AG04449 (cell line): Measurements from ENCODE around the gene PTMA.

Source experiments
- CTCF ChIA-PET: fragments of 350-600 bp; formaldehyde crosslinking; extraction: SDS; loops from one replicate; lab custom pipeline; 2021; ENCODE audit warnings: antibody characterized with exemption; lab: Yijun Ruan, JAX
- POLR2A ChIA-PET: fragments of 400-600, 350-600 bp; formaldehyde crosslinking; extraction: SDS; loops from one replicate; lab custom pipeline; 2020; ENCODE audit warnings: antibody characterized with exemption, inconsistent platforms; lab: Yijun Ruan, JAX
- DNase-seq: peaks from one replicate; pipeline ENCODE4 v3.0.0-alpha.2; 2010; ENCODE audit warnings: low read depth, low spot score
- H3K4me3 ChIP-seq: 2 replicates; pipeline ENCODE4 v1.5.1; 2011; ENCODE audit warnings: low read depth, mild to moderate bottlenecking, control low read depth, low read length
- TF ChIP-seq, protein P1 (sequence below): IDR thresholded peaks from one replicate; pipeline ENCODE4 v1.5.1; 2011; ENCODE audit warnings: mild to moderate bottlenecking, moderate library complexity, low read length, control low read depth, inconsistent platforms; ENCODE audit not compliant: insufficient read depth; ENCODE audit errors: missing control alignments

The PTMA gene

DNA sequence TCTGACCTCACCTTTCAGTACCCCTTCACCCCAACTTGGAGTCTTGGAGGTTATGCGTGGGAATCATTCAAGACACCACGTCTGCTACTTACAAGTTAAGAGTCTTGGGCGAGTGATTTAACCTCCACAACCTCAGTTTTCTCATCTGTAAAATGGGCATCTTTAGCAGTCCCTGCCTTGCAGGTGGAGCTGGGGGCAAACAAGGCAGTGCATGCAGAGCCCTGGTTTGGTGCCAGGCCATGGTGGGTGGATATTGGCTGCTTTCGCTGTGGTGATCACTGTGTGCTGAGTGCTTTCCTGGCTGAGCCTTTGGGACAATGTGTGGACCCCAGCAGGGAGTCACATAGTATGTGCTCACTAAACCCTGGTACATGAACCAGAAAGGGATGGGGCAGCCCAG, 20.4 kb upstream of the PTMA start:
- no peak for DNase-seq
- CTCF ChIA-PET, result interaction anchor here (1.0 to 29.6 kb wide), 7 partner anchors 8 to 55 kb away, joined by 3 to 743 read pairs (median 17); no protein-coding TSS in a partner anchor
- TF ChIP-seq, protein P1, sequence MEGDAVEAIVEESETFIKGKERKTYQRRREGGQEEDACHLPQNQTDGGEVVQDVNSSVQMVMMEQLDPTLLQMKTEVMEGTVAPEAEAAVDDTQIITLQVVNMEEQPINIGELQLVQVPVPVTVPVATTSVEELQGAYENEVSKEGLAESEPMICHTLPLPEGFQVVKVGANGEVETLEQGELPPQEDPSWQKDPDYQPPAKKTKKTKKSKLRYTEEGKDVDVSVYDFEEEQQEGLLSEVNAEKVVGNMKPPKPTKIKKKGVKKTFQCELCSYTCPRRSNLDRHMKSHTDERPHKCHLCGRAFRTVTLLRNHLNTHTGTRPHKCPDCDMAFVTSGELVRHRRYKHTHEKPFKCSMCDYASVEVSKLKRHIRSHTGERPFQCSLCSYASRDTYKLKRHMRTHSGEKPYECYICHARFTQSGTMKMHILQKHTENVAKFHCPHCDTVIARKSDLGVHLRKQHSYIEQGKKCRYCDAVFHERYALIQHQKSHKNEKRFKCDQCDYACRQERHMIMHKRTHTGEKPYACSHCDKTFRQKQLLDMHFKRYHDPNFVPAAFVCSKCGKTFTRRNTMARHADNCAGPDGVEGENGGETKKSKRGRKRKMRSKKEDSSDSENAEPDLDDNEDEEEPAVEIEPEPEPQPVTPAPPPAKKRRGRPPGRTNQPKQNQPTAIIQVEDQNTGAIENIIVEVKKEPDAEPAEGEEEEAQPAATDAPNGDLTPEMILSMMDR, result no peak
- no peak overlapping the region for H3K4me3 ChIP-seq
- POLR2A ChIA-PET, result no interaction called here

DNA sequence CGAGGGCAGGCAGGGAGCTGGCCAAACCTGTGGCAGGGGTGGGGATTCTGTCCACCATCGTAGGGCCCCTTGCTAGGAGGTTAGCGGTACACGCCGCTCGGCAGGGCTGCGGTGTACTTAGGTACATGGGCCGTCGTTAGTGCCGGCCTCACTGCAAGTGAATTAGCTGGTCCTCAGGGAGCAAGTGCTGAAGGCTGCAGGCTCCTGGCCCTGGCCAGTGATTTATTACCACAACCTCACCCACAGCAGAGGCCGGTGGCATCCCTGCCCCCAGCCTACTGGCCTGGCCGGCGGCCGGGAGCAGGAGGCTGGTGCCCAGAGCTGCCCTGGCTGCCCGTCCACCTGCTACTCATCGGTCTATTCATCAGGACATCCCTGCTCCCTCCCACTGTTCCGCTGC, 19.6 kb upstream of the PTMA start:
- TF ChIP-seq, protein P1, result no peak
- DNase-seq, result no peak
- H3K4me3 ChIP-seq, result no peak overlapping the region
- CTCF ChIA-PET, result interaction anchor here (1.3 to 29.6 kb wide), 5 partner anchors 8 to 26 kb away, joined by 3 to 743 read pairs (median 119); no protein-coding TSS in a partner anchor
- POLR2A ChIA-PET, result interaction anchor here (0.6 kb wide), 1 partner anchor 20 kb away, joined by 3 read pairs; the partner anchor contains the start of gene PTMA

DNA sequence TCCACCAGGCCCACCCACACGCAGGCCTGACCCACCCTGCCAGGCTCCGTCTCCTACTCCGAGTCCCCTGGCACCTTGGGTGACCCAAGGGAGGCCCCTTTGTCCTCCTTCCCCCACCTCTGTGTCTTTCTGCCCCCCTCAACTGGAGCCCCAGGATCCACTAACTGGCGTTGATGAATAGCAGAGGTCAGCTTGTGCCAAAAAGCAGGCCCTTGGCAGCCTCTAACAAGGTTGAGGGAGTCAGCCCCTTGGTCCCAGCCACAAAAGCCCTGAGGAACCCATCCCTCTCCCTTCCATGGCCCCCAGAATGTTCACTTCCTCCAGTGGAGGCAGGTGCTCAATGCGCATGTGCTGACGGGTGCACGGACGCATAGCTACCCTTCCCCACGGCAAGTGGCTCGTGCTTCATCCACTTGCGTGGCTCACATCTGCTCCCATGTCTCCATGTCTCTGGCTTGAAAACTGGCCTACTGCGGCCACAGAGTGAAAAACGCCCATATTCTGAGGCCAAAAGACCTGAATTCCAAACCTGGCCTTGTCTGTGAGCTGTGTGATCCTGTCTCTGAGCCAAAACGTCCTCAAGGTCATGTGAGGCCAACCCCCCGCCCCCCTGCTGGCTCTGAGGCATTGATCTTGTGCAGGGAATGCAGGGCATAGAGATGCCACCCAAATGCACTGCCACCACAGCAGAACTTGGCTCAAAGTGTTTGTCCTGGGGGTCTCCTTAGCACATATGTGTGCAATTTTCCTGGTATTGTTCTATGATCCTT, 19.0 kb upstream of the PTMA start:
- no peak for DNase-seq
- TF ChIP-seq, protein P1, result no peak
- CTCF ChIA-PET, result interaction anchor here (1.3 to 29.6 kb wide), 5 partner anchors 8 to 26 kb away, joined by 3 to 743 read pairs (median 119); no protein-coding TSS in a partner anchor
- POLR2A ChIA-PET, result interaction anchor here (0.6 kb wide), 1 partner anchor 19 kb away, joined by 3 read pairs; the partner anchor contains the start of gene PTMA
- no peak overlapping the region for H3K4me3 ChIP-seq

DNA sequence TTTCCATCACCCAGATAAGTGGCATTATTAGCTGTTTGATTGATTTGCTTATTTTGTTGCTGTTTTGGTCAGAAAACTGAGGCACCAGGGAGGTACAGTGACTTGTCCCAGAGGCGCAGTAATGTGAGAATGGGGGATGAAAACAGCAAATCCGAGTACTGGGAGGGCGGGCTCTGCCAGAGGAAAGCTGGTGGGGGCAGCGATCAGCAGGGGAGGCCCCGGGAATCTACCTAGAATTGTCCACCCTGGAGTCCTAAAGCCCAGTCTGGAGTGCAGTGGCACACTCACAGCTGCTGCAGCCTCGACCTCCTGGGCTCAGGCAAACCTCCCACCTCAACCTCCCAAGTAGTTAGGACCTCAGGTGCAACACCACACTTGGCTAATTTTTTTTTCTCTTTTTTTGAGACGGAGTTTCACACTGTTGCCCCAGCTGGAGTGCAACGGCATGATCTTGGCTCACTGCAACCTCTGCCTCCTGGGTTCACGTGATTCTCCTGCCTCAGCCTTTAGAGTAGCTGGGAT, 17.0 kb upstream of the PTMA start:
- TF ChIP-seq, protein P1, result no peak
- H3K4me3 ChIP-seq, result no peak overlapping the region
- ChIA-PET CTCF (interaction anchor here (0.8 to 29.6 kb wide), 4 partner anchors 13 to 54 kb away, joined by 4 to 743 read pairs (median 271); no protein-coding TSS in a partner anchor), POLR2A (interaction anchor here (0.6 to 2.2 kb wide), 2 partner anchors 17 to 128 kb away, joined by 3 to 6 read pairs; partner anchors contain the start of gene PTMA)
- no peak for DNase-seq

DNA sequence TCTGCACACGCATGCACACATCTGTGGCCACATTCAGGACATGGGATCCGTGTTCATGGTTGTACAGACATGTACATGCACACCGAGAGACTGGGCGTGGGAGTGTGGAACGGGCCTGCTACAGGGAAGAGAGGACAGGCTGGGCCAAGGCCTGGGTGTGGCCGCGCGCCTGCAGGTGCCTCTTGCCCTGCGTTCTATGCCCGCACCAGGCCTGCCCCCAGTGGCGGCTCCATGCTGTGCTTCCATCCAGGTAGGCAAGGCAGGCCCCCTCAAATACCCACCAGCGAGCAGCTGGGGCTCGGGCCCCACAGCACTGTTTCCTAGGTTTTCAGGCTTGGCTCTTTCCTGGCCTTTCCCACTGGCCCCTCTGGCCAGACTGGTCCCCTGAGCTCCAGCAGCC, 15.5 kb upstream of the PTMA start:
- ChIA-PET CTCF (interaction anchor here (0.9 to 29.6 kb wide), 7 partner anchors 8 to 91 kb away, joined by 3 to 743 read pairs (median 22); no protein-coding TSS in a partner anchor), POLR2A (no interaction called here)
- H3K4me3 ChIP-seq, result no peak overlapping the region
- DNase-seq, result no peak
- TF ChIP-seq, protein P1, result no peak

DNA sequence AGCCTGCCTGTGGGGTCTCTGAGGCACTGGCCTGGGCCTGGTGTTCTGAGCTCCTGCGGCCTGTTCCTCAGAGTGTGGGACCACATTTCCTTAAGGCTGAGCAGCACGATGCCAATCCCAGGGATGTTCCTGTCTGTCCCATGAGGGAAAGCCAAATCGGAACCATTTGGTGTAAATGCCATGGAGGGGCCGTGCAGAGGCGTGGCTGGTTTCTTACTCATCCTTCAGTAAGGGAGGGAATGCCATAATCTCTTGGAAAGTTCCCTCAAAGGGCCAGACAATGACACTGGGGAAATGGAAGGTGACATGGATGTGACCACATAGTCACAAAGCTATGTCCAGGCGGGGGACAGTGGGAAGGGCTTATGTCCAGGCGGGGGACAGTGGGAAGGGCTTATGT, 14.4 kb upstream of the PTMA start:
- TF ChIP-seq, protein P1, result no peak
- CTCF ChIA-PET, result interaction anchor here (0.6 to 29.6 kb wide), 9 partner anchors 9 to 93 kb away, joined by 3 to 743 read pairs (median 7); partner anchors contain the start of gene PTMA
- DNase-seq, result no peak
- no peak overlapping the region for H3K4me3 ChIP-seq
- POLR2A ChIA-PET, result no interaction called here
